ENCODE measurements around the gene SIK3.

- TF ChIP-seq CTCF (IDR thresholded peaks at IDR 0.05; ENCODE audit: insufficient read depth, low read length), result no peak
- TF ChIP-seq POLR2AphosphoS5 (IDR thresholded peaks at IDR 0.05; ENCODE audit: low read depth), result no peak
- TF ChIP-seq REST (IDR thresholded peaks at IDR 0.05; ENCODE audit: insufficient replicate concordance, low read depth), result no peak
Measured at GRCh38 chr11:117039900-117040299, 58.3 kb downstream of the SIK3 start.

Measured in HL-60 (cell line).